Embryonic facial prominence (tissue), 1 donor: ENCODE data around the gene KIF24.
A peak's percentile ranks its signal among the peaks of the same experiment; 100 is the strongest.
"Not testable (repeated sequence)": the region's sequence is repeated elsewhere in the genome, so short reads cannot be mapped to it uniquely, and the experiment has no call there.

Experiments
- DNase-seq: peaks from one replicate; pipeline ENCODE4 v3.0.0-alpha.2; 2016; ENCODE audit errors: extremely low spot score

Gene KIF24

DNA sequence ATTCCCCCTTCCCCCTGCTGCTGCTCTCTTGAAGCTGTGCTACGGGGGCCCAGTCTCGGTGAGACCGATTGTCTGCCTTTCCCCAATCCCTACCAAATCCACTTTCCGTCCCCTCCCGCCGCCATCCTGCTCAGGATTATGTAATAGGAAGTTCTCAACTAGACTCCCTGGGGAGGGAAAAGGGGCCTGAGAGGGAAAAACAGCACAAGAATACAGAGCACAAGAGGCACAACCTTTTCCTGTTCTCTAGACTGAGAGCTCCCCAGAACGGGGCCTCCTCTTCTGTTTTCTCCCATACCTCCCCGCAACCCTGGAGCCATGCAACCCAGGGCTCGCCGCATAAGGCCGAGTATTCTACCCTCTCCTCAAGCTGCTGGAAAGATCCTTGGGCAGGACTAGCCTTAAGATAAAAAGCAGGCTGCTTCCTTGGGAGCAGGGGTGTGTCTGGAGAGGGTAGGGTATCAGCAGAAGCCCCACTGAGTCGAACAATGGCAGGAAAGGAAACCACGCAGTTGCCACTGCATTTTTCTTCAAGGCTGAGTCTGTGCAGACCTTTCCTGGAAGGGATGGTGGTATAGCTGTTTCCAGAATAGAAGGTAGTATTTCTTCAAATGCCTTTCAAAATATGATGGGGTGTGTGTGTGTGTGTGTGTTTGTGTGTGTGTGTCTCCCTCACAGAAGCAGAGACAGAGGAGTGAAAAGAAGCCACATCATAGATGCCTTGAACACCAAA is 34.7 kb upstream of the KIF24 start:
- DNase-seq = peak; percentile 44

- DNase-seq = no peak
Observed at GRCh38 chr9:34362614-34363214, 33.6 kb upstream of the KIF24 start.

- not testable (repeated sequence) for DNase-seq
Observed at GRCh38 chr9:34352957-34353356, 23.9 kb upstream of the KIF24 start.

DNA sequence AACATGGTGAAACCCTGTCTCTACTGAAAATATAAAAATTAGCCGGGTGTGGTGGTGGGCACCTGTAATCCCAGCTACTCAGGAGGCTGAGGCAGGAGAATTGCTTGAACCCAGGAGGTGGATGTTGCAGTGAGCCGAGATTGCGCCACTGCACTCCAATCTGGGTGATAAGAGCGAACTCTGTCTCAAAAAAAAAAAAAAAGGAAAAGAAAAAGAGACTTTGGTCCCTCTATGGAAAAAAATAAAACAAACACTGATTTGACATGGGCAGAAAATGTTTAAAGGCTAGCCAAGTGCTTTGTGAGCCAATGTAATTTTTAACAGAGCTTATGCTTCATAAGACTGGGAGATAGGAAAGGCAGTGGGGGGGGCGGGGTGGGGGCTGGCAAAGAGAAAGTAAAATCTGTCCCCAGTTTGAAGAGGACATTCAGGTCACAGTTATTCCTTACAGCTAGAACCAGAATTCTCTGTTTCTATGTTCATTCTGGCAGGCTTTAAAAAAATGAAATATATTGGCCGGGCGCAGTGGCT is 23.1 kb upstream of the KIF24 start:
- not testable (repeated sequence) for DNase-seq

DNA sequence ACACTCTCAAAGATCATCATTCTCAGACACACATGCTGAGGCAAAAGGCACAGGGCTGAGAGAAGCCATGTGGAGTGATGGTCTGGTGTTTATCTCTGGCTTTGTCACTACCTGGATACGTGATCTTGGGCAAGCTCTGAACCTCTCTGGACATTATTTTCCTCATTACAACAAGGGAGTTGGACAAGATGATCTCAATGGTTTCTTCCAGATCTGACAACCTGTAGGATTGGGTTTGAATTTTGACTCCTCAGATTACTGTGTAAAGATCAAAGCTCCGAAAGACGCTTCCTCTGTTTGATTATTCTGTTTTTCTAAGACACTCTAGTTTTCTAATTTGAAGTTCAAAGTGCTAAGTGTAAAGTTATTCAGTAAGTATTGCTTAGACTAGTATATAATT is 20.3 kb upstream of the KIF24 start:
- no peak for DNase-seq

GRCh38 chr9:34347800-34348158 is 18.7 kb upstream of the KIF24 start:
- no peak for DNase-seq

GRCh38 chr9:34346873-34347799 is 18.1 kb upstream of the KIF24 start:
- no peak for DNase-seq

DNA sequence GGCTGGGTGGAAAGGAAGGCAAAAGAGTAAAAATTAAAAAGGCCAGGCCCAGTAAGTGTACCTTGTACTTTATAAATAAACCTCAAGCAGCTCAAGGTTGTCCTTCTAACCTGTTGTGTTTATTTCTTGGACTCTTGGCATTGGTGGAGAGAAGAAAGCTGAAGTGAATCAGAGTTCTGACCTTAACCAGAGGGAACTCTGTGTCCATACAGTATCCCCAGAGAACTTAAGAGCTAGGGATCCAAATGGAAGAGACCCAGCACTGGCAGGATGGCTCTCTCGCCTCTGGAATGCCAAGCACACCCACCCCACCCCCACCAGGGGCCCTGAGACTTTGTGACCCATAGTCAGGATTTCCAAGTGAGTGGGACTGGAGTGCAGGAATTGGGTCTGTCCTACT is 14.5 kb upstream of the KIF24 start:
- no peak for DNase-seq

- DNase-seq = no peak
Observed at GRCh38 chr9:34343090-34343489, 14.0 kb upstream of the KIF24 start.

DNA sequence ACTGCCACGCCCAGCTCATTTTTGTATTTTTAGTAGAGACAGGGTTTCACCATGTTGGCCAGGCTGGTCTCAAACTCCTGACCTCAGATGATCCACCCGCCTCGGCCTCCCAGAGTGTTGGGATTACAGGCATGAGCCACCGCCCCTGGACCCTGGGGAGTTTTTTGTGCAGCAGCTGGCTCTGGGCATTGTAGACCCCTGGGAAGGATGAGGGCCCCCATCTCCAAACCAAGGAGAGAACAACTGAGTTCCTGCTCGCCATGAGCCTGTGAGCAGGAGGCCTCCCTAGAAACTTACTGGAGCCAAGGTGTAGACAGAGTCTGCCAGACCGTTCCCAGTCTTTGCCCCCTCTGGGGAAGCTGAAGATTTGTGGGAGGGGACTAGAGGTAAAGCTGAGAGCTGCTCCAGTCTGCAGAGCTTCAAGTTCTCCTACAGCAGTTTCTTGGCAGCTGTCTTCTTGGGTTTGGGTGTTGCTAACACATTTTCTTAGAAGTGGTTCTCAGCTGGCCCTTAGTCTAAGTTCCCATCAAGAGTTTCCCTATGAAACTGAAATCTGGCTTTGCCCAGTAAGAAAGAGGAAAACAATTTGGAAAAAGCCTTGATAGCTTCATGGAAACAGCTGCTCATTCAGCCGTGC is 12.7 kb upstream of the KIF24 start:
- DNase-seq = no peak

DNA sequence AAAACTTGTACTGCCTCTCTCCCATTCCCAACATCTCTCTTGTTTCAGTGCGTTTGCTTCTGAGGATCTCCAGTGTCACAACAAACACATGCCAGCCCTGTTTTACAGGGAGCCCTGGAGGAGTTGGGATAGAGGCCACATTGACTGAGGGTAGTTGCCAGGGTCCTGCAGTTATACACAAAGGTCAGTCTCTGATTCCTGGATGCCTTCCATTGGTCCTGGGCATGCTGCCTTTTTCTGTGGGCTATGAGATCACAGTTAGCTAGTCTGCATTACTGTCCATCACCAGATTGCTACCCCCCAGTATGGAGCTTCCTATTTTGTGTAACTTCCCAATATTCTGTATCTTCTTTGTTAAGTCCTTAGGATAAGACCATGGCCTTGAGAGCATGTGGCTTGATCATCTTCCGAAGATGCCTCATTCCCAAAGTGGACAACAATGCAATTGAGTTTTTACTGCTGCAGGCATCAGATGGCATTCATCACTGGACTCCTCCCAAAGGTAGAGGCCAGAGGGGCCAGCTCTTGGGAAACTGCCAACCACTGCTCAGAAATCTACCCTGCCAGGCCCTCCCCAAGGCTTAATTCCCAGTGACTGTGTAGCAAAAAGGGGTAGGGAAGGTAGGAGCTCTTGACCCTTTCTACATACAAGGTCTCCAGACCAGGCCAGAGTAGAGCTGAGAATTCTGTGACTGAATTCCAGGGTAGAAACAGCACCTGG is 9.8 kb upstream of the KIF24 start:
- no peak for DNase-seq

DNA sequence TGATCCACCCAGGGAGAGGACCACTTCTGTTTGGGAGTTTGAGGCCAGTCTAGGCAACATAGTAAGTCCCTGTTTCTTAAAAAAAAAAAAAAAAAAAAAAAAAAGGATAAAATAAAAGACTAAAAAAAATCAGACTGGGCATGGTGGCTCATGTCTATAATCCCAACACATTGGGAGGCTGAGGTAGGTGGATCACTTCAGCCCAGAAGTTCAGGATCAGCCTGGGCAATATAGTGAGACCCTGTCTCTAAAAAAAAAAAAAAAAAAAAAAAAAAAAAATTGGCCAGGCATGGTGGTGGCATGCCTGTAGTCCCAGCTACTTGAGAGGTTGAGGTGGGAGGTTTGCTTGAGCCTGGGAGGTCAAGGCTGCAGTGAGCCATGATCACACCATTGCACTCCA is 9.0 kb upstream of the KIF24 start:
- DNase-seq = not testable (repeated sequence)

DNA sequence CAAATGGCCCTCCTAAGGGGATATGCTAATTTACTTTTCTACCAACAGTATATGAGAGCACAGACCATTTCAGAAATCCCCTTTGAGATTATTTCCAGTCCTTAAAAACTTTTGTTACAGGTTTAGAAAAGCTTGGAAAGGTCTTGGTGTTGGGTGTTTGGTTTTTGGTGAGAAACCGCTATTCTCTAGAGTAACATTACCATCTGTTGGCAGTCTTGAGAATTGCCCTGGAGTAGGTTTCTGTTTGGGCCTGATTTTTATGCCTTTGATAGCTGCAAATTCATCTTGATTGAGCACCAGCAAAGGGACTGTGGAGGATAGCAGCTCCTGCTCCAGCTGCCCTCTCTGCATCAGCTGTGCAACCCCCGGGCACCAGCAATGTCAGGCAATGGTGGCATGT is 8.3 kb upstream of the KIF24 start:
- DNase-seq = no peak

DNA sequence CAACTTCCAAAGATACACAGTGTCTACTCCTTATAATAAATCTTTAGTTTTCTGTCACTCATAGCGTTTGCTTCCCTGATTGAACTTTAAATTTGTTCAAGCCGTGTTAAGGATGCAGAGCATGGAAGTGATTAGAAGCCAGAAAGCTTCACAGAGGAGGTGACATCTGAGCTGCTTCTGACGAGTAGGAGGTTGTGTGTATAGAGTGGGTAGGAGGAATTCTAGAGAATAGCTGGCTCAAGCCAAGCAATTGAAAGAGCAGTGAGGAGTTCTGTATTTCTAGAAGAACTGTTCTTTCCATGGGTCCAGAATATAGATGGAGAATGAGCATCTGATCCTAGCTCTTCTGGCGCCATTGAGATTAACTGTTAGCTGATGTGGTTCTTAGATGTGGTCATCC is 6.3 kb upstream of the KIF24 start:
- no peak for DNase-seq

GRCh38 chr9:34334916-34335315 is 5.8 kb upstream of the KIF24 start:
- DNase-seq = no peak

DNA sequence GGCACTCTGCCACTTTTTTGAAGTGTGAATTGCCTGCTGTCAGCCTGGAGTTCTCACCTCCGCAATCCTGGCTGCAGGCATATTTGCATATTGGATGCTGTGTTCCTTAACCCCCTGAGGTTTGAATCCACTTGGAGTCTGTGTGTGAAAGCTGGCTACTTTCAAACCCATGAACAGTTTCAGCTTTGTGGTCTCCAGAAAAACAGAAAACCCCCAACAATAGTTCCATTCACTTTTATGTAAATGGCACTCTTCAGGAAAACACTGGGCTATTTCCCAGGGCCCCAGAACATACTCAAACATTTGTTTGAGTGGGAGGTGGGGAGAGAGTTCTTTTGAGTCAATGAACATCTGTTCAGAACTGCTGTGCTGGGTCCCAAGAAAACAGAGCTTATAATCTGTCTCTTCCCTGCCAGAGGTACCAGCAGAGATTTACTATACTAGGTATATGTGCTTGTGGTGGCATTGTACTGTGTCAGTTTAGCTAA is 5.3 kb upstream of the KIF24 start:
- DNase-seq = no peak

DNA sequence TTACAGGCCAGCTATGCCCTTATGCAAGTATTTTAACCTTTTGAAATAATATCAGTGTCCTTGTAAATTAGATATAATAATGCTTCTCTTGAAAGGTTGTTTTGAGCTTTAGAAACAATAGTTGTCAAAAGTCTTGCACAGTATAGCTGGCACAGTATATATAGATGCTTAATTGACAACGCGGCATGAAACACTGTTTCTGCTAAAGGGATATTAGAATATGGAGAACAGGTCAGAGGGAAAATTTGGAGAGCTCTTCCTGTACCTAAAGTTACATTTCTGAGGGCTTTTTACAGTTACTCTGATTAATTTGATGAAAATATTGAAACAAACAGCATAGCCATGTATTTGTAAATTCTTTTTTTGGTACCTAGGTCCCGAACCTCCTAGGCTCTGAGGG is 4.8 kb upstream of the KIF24 start:
- DNase-seq = no peak

GRCh38 chr9:34332076-34332964 is 3.3 kb upstream of the KIF24 start:
- no peak for DNase-seq

DNA sequence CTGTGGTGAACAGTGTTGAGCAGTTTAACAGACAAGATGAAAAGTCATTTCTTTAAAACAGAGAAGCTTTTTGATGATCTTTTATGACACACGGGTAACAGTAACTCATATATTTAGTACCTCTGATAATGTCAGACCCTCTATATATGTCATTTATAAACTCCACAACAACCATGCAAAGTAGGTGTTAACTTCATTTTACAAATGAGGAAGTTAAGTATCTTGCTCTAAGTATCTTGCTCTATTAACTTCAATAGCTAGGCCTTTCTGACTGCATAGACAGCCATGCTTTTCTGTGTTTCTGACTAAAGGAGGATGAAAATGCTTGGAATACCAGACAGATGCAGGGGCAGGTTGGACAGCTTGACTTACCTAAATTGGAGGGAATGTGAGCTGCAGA is 2.1 kb upstream of the KIF24 start:
- DNase-seq = no peak

DNA sequence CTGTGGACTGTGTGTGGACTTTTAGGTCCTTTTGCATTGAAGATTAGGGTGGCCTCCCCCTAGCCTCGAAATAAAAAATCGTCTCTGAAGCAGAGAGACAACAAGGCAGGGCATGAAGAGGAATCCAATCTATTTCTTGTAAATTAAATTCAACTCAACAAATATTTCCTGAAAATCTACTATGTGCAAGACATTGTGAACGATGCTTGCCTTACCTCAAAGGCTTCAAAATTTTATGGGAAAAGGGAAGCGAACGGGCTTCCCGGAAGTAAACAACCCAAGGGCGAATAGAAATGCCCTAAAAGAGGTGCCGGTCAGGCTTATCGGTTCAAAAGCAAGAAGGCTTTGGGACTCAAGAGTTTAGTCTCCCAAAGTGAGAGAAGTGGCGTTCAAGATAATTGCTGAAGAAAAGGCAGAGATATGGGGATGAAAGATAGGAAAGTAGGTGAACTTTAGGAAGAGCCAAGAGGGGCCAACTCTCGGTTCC is 525 bp downstream of the KIF24 start:
- DNase-seq = no peak
